Memory B cell (primary cell): ENCODE measurements around the gene BEX5.

Experiments used
- ATAC-seq: fragments of 150-1000 bp; cut with Tn5 transposase; 2 replicates; pipeline ENCODE4 v1.10.0; 2021; ENCODE audit warnings: low read depth, mild to moderate bottlenecking, moderate library complexity
- DNase-seq, 2 donors: peaks; one replicate each; pipeline ENCODE4 v3.0.0; 2022; ENCODE audit warnings: low spot score in 2 of 2
- H3K27ac Mint-ChIP-seq: one replicate; pipeline ENCODE4 v1.8.0; 2022; ENCODE audit warnings: mild to moderate bottlenecking, moderate library complexity, mixed read lengths
- H3K27me3 Mint-ChIP-seq: one replicate; pipeline ENCODE4 v1.8.0; 2022; ENCODE audit warnings: mixed read lengths
- H3K36me3 Mint-ChIP-seq: one replicate; pipeline ENCODE4 v1.8.0; 2022; ENCODE audit warnings: mild to moderate bottlenecking, mixed read lengths
- H3K4me1 Mint-ChIP-seq: one replicate; pipeline ENCODE4 v1.8.0; 2022; ENCODE audit warnings: mixed read lengths
- H3K4me3 Mint-ChIP-seq: one replicate; pipeline ENCODE4 v1.8.0; 2022; ENCODE audit warnings: mild to moderate bottlenecking, moderate library complexity, mixed read lengths
- H3K9me3 Mint-ChIP-seq: one replicate; pipeline ENCODE4 v1.8.0; 2022; ENCODE audit warnings: mixed read lengths

Gene BEX5

GRCh38 chrX:102115748-102116147 is 40.0 kb downstream of the BEX5 start:
- no peaks in the 10 kb centered on the region for H3K36me3 Mint-ChIP-seq
- H3K9me3 Mint-ChIP-seq, result peaks cover 1% of the 10 kb centered on the region
- peaks cover 2% of the 10 kb centered on the region for H3K27me3 Mint-ChIP-seq
- DNase-seq (no peak), ATAC-seq (no peak)
- no peak overlapping the region for H3K27ac Mint-ChIP-seq
- H3K4me1 Mint-ChIP-seq, result no peaks in the 10 kb centered on the region
- no peak overlapping the region for H3K4me3 Mint-ChIP-seq

- no peak for ATAC-seq
- no peak overlapping the region for H3K27ac Mint-ChIP-seq
These were observed 42.4 kb downstream of the BEX5 start for GRCh38 chrX:102113367-102113766.

More at GRCh38 chrX:102113367-102113766, 42.4 kb downstream of the BEX5 start:
- Mint-ChIP-seq H3K9me3 (peaks cover 1% of the 10 kb centered on the region), H3K4me1 (no peaks in the 10 kb centered on the region), H3K36me3 (no peaks in the 10 kb centered on the region), H3K27me3 (peaks cover 2% of the 10 kb centered on the region), H3K4me3 (no peak overlapping the region)
- DNase-seq, result no peak
